Choroid plexus epithelial cell (primary cell): Measurements from ENCODE around the gene CPN2.
A peak's percentile ranks its signal among the peaks of the same experiment; 100 is the strongest.

Experiments
- DNase-seq: peaks from one replicate; pipeline ENCODE4 v3.0.0-alpha.2; 2010; ENCODE audit warnings: low read depth
- H3K4me3 ChIP-seq: 2 replicates; pipeline ENCODE4 v1.5.1; 2011; ENCODE audit warnings: low read depth, mild to moderate bottlenecking, control low read depth, low read length, moderate library complexity
- CTCF ChIP-seq: conservative IDR thresholded peaks from 2 replicates; pipeline ENCODE4 v1.5.1; 2011; ENCODE audit warnings: low read depth, mild to moderate bottlenecking, control low read depth, inconsistent platforms, low read length, moderate library complexity

Gene CPN2

GRCh38 chr3:194321693-194322640, 29.2 kb downstream of the CPN2 start:
- no peak for DNase-seq
- H3K4me3 ChIP-seq: no peak overlapping the region
- TF ChIP-seq CTCF: no peak

DNA sequence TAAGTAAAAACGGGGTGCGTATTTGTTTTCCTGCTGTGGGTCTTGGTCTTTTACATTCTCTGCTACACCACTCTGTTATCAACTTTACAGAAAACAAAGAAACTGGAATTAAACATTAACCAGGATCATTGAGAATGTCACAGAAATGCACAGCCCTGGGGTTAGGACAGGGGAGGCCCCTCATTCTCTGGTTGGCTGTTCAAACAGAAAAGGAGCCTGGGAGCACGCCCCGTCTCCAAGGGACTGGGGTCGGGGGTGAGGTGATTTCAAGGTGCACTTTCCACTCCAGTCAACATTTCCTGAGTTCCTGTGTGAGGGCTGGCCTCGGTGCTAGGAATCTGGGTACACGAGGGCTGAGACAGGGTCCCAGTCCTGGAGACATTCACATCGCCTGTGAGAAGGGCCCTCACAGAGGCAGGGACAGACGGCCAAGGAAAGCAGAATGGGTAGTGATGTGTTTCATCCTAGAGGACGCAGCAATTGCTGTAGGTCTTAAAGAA, 30.3 kb downstream of the CPN2 start:
- H3K4me3 ChIP-seq: no peak overlapping the region
- DNase-seq: no peak
- no peak for TF ChIP-seq CTCF

DNA sequence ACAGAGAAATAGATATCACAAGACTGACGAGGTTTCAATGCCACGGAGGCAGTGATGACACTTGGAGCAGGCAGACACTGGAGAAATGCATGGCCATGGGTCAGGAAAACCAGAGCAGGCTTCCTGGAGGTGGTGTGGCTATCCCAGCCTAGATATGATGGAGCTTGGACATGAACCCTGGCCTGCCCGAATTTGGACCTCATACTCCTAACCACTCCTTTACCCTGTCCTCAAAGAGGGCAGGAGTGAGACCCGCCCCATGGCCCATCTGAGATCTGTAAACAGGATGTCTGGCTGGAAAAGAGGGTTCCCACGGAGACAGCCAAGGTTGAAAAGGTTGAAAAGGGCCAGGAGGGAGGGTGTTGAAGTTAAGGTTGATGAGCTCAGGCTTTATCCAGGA, 31.0 kb downstream of the CPN2 start:
- DNase-seq: no peak
- no peak overlapping the region for H3K4me3 ChIP-seq
- TF ChIP-seq CTCF: no peak

DNA sequence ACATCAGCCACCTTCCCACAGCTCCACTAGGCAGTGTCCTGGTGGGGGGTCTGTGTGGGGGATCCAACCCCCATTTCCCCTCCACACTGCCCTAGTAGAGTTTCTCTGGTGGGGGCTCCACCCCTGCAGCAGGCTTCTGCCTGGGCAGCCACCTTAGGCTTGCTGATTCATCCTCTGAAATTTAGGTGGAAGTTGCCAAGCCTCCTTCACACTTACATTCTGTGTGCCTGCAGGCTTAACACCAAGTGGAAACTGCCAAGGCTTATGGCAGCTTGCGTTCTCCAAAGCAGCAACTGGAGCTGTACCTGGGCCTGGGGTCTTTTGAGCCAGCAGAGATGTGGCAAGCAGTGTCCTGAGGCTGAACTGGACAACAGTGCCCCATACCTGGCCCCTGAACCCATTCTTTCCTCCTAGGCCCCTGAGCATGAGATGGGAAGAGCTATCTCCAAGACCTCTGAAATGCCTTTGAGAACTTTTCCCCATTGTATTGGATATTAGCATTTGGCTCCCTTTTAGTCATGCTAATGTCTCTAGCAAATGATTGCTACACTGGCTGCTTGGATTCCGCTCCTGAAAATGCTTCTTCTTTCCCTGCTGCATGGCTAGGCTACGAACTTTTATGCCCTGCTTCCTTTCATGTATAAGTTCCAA, 32.5 kb downstream of the CPN2 start:
- TF ChIP-seq CTCF: no peak
- no peak for DNase-seq
- H3K4me3 ChIP-seq: no peak overlapping the region

DNA sequence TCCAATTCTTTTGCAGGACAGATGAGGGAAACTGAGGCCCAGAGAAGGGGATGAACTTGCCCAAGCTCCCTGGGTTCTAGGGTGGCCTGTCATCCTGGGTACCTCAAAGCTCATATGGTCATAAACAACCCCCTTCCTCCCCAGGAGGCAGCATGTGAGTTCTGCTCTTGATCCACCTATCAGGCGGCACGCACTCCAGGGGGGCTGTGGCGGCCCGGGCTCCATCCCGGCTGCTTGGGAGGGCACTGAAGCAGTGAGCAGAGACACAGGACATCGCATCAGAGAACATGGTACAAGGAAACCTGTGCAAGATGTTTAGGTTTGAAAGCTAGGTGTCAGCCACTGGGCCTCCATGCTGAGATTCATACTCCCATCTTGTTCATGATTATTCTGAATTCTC, 34.2 kb downstream of the CPN2 start:
- H3K4me3 ChIP-seq: no peak overlapping the region
- no peak for DNase-seq
- TF ChIP-seq CTCF: no peak

- no peak for TF ChIP-seq CTCF
- peak; percentile 61 for DNase-seq
- H3K4me3 ChIP-seq: peak overlapping the region; percentile 26
Observed at GRCh38 chr3:194315965-194316361, 35.2 kb downstream of the CPN2 start.
